GM21381 (cell line): ENCODE results near the gene LBR.

Experiments used
- ATAC-seq: cut with Tn5 transposase; IDR thresholded peaks from one replicate; pipeline ENCODE4 v1.9.1; 2021; ENCODE audit warnings: mild to moderate bottlenecking, moderate library complexity; ENCODE audit not compliant: unreplicated experiment

The LBR gene

GRCh38 chr1:225464851-225465792 lies 37.3 kb upstream of the LBR start:
- no peak for ATAC-seq

- ATAC-seq = no peak
These were observed 35.1 kb upstream of the LBR start for GRCh38 chr1:225462714-225463574.

GRCh38 chr1:225462429-225462713 lies 34.5 kb upstream of the LBR start:
- ATAC-seq = no peak

DNA sequence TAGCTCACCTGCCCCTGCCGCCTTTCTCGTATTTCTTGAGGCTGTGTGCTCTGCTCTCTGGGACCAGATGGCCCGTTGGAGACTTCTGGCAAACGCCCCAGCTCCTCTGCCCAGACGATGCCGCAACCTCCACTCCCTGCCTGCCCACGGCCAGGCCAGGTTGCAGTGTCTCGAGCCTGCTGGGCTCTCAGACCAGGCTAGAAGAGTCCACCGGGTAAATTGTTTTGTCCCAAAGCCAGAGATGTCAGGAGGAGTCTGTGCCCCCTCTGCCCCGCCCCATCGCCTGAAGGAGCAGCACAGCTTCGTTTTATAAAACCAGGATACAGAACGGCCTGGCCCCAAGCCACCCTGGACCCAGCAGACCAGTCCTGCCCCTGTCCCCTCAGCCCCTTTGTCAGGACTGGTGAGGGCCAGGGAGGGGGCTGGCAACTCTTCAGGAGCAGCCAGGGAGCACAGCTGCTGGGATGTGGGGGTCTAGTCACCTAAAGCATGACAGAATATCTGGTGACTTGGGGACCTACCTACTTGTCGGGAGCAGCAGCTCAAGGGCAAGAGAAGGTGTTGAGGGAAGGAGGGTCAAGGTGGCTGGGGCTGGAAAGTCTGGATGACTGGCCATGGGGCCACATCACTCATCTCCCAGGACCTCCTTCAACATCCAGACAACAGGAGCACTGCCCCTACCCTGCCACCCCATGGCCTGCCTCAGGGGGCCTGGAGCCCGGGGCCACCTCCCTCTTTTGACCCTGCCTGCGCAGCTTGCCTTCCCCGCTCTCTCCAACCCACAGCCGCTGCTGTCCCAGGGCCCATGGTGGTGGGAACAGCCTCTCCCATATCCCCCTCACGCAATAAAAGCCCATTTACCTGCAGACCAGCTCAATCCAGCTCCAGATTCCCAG lies 33.9 kb upstream of the LBR start:
- ATAC-seq = no peak

GRCh38 chr1:225460737-225461532 lies 33.1 kb upstream of the LBR start:
- no peak for ATAC-seq

DNA sequence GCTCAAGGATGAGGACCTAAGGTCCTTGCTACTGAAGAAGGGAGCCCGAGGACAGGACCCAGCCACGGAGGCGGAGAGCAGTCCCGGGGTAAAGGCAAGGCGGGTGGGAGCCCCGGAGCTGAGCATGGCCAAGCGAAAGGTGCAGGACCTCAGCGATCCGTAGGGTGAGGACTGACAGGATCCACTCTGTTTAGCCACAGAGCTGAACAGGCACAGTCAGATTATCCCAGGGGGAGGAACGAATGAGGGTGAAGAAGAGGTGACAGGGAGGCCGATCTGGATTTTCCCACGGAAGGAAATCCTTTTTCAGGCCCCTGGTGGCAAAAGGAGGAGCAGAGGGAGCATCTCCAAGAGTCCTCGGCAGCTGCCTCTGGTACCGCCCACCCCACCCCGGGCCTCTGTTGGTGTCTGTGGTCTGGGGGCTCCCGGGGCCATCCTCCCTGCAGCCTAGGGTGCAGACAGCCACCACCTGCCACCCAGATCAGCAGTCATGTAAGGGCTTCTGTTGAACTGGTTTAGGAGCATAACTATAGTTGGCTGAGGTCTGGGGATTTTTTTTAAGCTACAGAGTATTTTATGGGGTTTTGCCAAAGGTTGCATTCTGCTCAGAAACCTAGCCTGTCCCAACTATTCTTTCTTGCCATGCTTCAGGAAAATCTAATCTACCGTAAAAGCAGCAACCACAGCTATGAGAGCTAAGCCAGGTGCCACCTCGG lies 32.3 kb upstream of the LBR start:
- no peak for ATAC-seq

- no peak for ATAC-seq
These were observed 30.4 kb upstream of the LBR start for GRCh38 chr1:225458222-225458631.

GRCh38 chr1:225454733-225455132 lies 26.9 kb upstream of the LBR start:
- peak; percentile 61 for ATAC-seq

- ATAC-seq = peak; percentile 24
These were observed 26.2 kb upstream of the LBR start for GRCh38 chr1:225453797-225454648.

DNA sequence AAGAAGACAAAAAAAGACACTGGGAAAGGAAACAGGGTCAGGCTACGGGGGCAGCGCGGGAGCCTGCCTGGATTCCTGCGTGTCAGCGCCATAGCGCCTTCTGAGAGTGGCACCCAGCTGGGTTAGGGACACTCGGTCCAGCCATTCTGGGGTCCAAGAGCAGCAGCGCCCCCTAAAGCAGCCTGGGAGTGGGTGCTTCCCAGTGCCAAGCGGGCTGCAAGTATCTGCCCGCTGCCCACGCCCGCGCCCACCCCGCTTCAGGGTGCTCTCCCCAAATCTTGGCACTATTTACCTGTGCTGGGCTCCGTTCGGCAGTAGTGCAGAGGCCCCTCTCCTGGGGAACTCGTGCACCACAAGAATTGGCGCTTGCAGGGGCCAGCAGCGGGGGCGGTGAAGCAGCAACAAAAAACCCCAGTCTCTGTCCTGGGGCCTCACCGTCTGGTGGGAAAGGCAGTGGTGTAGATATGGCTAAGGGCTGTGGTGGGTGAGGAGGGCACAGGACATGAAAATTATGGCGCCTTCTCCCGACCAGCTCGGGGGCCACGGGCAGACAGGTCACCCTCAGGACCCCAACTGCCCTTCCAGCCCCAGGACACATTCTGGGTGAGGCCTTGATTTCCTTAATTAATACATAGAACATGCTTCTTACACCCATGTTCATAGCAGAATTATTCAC lies 24.1 kb upstream of the LBR start:
- ATAC-seq = no peak

GRCh38 chr1:225451340-225451739 lies 23.5 kb upstream of the LBR start:
- no peak for ATAC-seq

DNA sequence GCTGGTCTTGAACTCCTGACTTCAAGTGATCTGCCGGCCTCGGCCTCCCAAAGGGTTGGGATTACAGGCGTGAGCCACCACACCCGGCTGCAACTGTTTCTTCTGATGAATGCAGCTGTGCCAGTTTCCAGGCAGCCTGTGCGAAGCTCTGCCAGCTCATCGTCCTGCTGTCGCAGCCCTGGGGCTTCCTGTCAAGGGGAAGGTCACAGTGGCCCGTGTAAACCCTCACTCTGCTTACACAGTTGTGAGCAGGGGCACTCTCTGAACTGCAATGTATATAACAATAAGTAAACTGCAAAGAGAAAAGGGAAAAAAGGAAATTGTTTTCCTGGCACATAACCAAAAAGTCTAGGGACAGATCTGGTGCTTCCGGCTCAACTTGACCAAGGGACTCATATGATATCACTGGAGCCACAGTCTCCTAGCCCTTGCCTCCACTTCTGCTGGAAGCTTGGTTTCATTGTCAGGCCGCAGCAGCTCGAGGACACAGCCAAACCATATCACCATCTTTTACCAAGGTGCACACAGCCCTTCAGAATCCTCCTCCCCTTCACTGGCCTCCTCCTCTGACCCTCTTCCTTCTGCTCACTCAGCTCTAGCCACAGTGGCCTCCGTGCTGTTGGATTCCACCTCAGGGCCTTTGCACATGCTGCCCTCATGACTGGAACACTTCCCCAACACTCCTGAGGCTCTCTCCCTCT lies 22.8 kb upstream of the LBR start:
- ATAC-seq = no peak

DNA sequence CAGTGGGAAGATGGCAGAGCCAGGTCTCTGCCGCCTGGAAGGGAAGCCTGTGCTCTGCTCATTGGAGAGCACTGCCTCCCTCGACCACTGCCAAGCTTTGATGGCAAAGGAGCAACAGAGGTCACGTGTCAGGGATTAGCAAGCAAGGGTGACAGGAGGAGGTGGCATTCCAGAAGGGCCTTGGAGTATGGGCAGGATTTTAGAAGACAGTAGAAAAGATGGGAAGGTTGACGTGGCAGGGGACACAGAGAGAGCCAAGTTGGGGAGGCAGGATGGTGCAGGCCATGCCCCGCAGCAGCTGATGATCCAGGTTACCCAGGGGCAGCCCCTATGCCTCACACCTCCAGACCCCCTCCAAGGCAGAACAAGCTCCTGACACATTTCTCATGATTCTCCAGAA lies 21.9 kb upstream of the LBR start:
- ATAC-seq = no peak

GRCh38 chr1:225449261-225449660 lies 21.4 kb upstream of the LBR start:
- ATAC-seq = no peak

- no peak for ATAC-seq
These were observed 20.4 kb upstream of the LBR start for GRCh38 chr1:225448146-225448805.

GRCh38 chr1:225447650-225448089 lies 19.8 kb upstream of the LBR start:
- ATAC-seq = no peak
